ENCODE results near the gene SCFD1.

DNA sequence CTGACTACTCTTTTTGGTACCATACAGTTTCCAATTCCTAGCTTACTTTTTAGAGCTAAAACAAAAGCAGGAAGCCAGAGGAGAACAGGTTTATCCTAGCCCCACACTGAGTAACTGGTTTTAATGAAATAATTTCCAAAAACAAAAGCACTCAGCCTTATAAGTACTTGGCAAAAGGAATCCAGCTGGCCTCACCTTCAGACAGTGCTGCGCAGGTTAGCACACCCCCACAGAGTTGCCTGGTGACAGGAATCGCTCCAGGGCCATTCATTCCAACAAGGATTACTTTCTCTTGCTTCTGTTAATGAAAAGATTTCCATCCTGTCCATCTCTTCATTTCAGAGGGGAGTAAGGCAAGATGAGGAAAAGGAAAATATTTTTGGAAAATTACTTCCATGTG is 84.6 kb downstream of the SCFD1 start:
- TF ChIP-seq, protein P1, sequence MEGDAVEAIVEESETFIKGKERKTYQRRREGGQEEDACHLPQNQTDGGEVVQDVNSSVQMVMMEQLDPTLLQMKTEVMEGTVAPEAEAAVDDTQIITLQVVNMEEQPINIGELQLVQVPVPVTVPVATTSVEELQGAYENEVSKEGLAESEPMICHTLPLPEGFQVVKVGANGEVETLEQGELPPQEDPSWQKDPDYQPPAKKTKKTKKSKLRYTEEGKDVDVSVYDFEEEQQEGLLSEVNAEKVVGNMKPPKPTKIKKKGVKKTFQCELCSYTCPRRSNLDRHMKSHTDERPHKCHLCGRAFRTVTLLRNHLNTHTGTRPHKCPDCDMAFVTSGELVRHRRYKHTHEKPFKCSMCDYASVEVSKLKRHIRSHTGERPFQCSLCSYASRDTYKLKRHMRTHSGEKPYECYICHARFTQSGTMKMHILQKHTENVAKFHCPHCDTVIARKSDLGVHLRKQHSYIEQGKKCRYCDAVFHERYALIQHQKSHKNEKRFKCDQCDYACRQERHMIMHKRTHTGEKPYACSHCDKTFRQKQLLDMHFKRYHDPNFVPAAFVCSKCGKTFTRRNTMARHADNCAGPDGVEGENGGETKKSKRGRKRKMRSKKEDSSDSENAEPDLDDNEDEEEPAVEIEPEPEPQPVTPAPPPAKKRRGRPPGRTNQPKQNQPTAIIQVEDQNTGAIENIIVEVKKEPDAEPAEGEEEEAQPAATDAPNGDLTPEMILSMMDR (conservative IDR thresholded peaks at IDR 0.05; ENCODE audit: low read depth, low read length), result no peak
- TF ChIP-seq EZH2 (IDR thresholded peaks at IDR 0.05; ENCODE audit: borderline replicate concordance, low read depth, low read length, poor library complexity, severe bottlenecking), result no peak
